H9 (cell line): Measurements from ENCODE around the gene SCRN1. TPM values are rescaled to one million over a fixed set of nuclear protein-coding genes. Genes with fewer than 3 reads are reported as not detected.

ENCODE experiments used
- DNase-seq: peaks from one replicate; pipeline ENCODE4 v3.0.0-alpha.2; 2017
- H2AFZ ChIP-seq: one replicate; pipeline ENCODE4 v1.6.1; 2013; ENCODE audit warnings: mild to moderate bottlenecking, low read length, control low read depth, moderate library complexity
- H2AK5ac ChIP-seq: 2 replicates; pipeline ENCODE4 v1.6.1; 2013; ENCODE audit warnings: low read length, control low read depth, mixed read lengths; ENCODE audit not compliant: insufficient read length
- H2BK120ac ChIP-seq: one replicate; pipeline ENCODE4 v1.6.1; 2013; ENCODE audit warnings: low read depth, mild to moderate bottlenecking, low read length, control low read depth, inconsistent platforms; ENCODE audit not compliant: poor library complexity, severe bottlenecking
- H2BK12ac ChIP-seq: 2 replicates; pipeline ENCODE4 v1.6.1; 2013; ENCODE audit warnings: low read length, control low read depth, mixed read lengths, low read depth; ENCODE audit not compliant: insufficient read length
- H2BK15ac ChIP-seq: 2 replicates; pipeline ENCODE4 v1.6.1; 2013; ENCODE audit warnings: low read depth, low read length, control low read depth
- H2BK20ac ChIP-seq: one replicate; pipeline ENCODE4 v1.6.1; 2013; ENCODE audit warnings: low read depth, mild to moderate bottlenecking, low read length, control low read depth, inconsistent platforms; ENCODE audit not compliant: poor library complexity, severe bottlenecking
- H2BK5ac ChIP-seq: 2 replicates; pipeline ENCODE4 v1.6.1; 2013; ENCODE audit warnings: low read length, control low read depth, mixed read lengths; ENCODE audit not compliant: insufficient read length
- H3K14ac ChIP-seq: 2 replicates; pipeline ENCODE4 v1.6.1; 2013; ENCODE audit warnings: low read length, control low read depth; ENCODE audit not compliant: insufficient read depth
- H3K18ac ChIP-seq: 2 replicates; pipeline ENCODE4 v1.6.1; 2013; ENCODE audit warnings: low read depth, mild to moderate bottlenecking, mixed read lengths, low read length, control low read depth; ENCODE audit not compliant: insufficient read length
- H3K23ac ChIP-seq: 2 replicates; pipeline ENCODE4 v1.6.1; 2013; ENCODE audit warnings: low read length, control low read depth, mixed read lengths, low read depth; ENCODE audit not compliant: insufficient read length
- H3K23me2 ChIP-seq: 2 replicates; pipeline ENCODE4 v1.6.1; 2013; ENCODE audit warnings: low read depth, mild to moderate bottlenecking, mixed read lengths, low read length, control low read depth; ENCODE audit not compliant: insufficient read length, poor library complexity, severe bottlenecking
- H3K27ac ChIP-seq: 2 replicates; pipeline ENCODE4 v1.5.1; 2013; ENCODE audit warnings: low read length, control low read depth, mixed read lengths, low read depth; ENCODE audit not compliant: insufficient read length
- H3K27me3 ChIP-seq: 2 replicates; pipeline ENCODE4 v1.6.1; 2013; ENCODE audit warnings: low read length, control low read depth, inconsistent platforms; ENCODE audit not compliant: insufficient read depth
- H3K4ac ChIP-seq: 2 replicates; pipeline ENCODE4 v1.6.1; 2013; ENCODE audit warnings: low read depth, mild to moderate bottlenecking, control low read depth, inconsistent platforms, low read length, moderate library complexity
- H3K4me1 ChIP-seq: 2 replicates; pipeline ENCODE4 v1.6.1; 2013; ENCODE audit warnings: low read length, control low read depth, inconsistent platforms; ENCODE audit not compliant: insufficient read depth
- H3K4me2 ChIP-seq: 2 replicates; pipeline ENCODE4 v1.6.1; 2013; ENCODE audit warnings: low read length, control low read depth, mixed read lengths; ENCODE audit not compliant: insufficient read length, insufficient read depth
- H3K56ac ChIP-seq: 2 replicates; pipeline ENCODE4 v1.6.1; 2013; ENCODE audit warnings: low read depth, mild to moderate bottlenecking, mixed read lengths, low read length, control low read depth; ENCODE audit not compliant: insufficient read length
- H3K79me1 ChIP-seq: 2 replicates; pipeline ENCODE4 v1.6.1; 2013; ENCODE audit warnings: low read depth, mild to moderate bottlenecking, moderate library complexity, low read length, control low read depth, inconsistent platforms; ENCODE audit not compliant: insufficient read depth, poor library complexity, severe bottlenecking
- H3K79me2 ChIP-seq: 2 replicates; pipeline ENCODE4 v1.6.1; 2013; ENCODE audit warnings: low read length, control low read depth, inconsistent platforms; ENCODE audit not compliant: insufficient read depth
- H3K9ac ChIP-seq: 2 replicates; pipeline ENCODE4 v1.6.1; 2013; ENCODE audit warnings: low read length, control low read depth, mixed read lengths; ENCODE audit not compliant: insufficient read length; ENCODE audit errors: extremely low read depth
- H3K9me3 ChIP-seq: one replicate; pipeline ENCODE4 v1.6.1; 2013; ENCODE audit warnings: low read depth, low read length, inconsistent platforms; ENCODE audit not compliant: control insufficient read depth
- H3T11ph ChIP-seq: one replicate; pipeline ENCODE4 v1.6.1; 2013; ENCODE audit warnings: mild to moderate bottlenecking, low read length, control low read depth, inconsistent platforms
- H4K20me1 ChIP-seq: one replicate; pipeline ENCODE4 v1.6.1; 2013; ENCODE audit not compliant: control insufficient read depth, insufficient read length, insufficient read depth
- H4K5ac ChIP-seq: 2 replicates; pipeline ENCODE4 v1.6.1; 2013; ENCODE audit warnings: low read depth, mild to moderate bottlenecking, mixed read lengths, low read length, control low read depth; ENCODE audit not compliant: insufficient read length
- H4K8ac ChIP-seq: replicated peaks from 2 replicates; pipeline ENCODE4 v1.6.1; 2013; ENCODE audit warnings: low read length, control low read depth, mixed read lengths, low read depth; ENCODE audit not compliant: insufficient read length
- H4K91ac ChIP-seq: 2 replicates; pipeline ENCODE4 v1.6.1; 2013; ENCODE audit warnings: low read depth, mild to moderate bottlenecking, moderate library complexity, mixed read lengths, low read length, control low read depth; ENCODE audit not compliant: insufficient read length
- H3K27ac Mint-ChIP-seq, 3 experiments: 2 replicates in 2 of 3; 3 replicates in 1 of 3; pipeline ENCODE4 v1.8.0; 2020 to 2021; ENCODE audit warnings: mixed read lengths in 3 of 3, mild to moderate bottlenecking in 1 of 3, moderate library complexity in 1 of 3
- H3K27me3 Mint-ChIP-seq: 2 replicates; pipeline ENCODE4 v1.8.0; 2021; ENCODE audit warnings: low read depth, mild to moderate bottlenecking, moderate library complexity, mixed read lengths
- H3K36me3 Mint-ChIP-seq, 3 experiments: 2 replicates in 2 of 3; 3 replicates in 1 of 3; pipeline ENCODE4 v1.8.0; 2020 to 2021; ENCODE audit warnings: low read depth in 3 of 3, mixed read lengths in 3 of 3; ENCODE audit not compliant: insufficient read depth in 1 of 3
- H3K4me1 Mint-ChIP-seq, 2 experiments: 2 replicates each; pipeline ENCODE4 v1.8.0; 2020; ENCODE audit warnings: mixed read lengths in 2 of 2
- H3K4me3 Mint-ChIP-seq, 2 experiments: 2 replicates in 1 of 2; 3 replicates in 1 of 2; pipeline ENCODE4 v1.8.0; 2020 to 2021; ENCODE audit warnings: mild to moderate bottlenecking in 2 of 2, mixed read lengths in 2 of 2, moderate library complexity in 1 of 2
- H3K9me3 Mint-ChIP-seq, 2 experiments: 2 replicates in 1 of 2; 3 replicates in 1 of 2; pipeline ENCODE4 v1.8.0; 2020; ENCODE audit warnings: mild to moderate bottlenecking in 2 of 2, mixed read lengths in 2 of 2, moderate library complexity in 1 of 2
- CTCF ChIP-seq: fragments of 200-600 bp; sonication (generic); conservative IDR thresholded peaks from 3 replicates; pipeline ENCODE4 v1.8.0; 2021; ENCODE audit warnings: antibody characterized with exemption, mild to moderate bottlenecking
- WGBS: extraction: QIAGEN DNeasy Blood & Tissue Kit; methylation state at CpG from one replicate; pipeline ENCODE4 v1.1.7; 2013; ENCODE audit warnings: missing lambda C conversion rate, low lambda C conversion rate, mixed read lengths; ENCODE audit not compliant: insufficient read length; ENCODE audit errors: extremely low coverage; 5-methylcytosine and 5-hydroxymethylcytosine counted together
- total RNA-seq: library from RNA; stranded (reverse); gene quantifications from 2 replicates; pipeline ENCODE4 v1.2.1, GENCODE V29; 2021

Gene SCRN1
- total RNA-seq, 1 experiment from 2014 or later = 101 TPM

DNA sequence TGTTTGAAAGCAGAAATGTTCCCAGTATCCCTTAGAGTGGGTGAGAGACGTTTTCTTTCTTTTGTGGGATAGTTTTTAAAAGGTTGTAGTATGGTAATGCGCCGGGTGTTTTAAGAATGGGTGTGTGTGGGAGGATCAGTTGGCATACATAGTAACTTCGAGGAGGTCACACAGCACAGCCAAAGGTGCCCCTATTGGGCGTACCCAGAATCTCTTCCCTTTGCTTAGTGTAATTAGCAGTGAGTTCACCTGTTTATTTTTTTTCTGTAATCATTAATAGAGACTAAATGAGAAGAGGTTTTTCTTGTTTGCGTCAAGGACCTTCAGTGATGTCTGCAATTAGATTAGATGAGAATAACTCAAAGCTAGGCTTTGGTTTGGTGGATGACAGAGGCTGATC, 40.1 kb upstream of the SCRN1 start:
- Histone ChIP-seq H3T11ph (no peak overlapping the region), H3K23ac (no peak overlapping the region), H3K79me1 (peaks cover 11% of the 10 kb centered on the region), H2BK5ac (no peak overlapping the region), H4K5ac (no peak overlapping the region), H3K14ac (no peak overlapping the region), H2BK120ac (no peak overlapping the region), H4K8ac (no peak overlapping the region), H3K9me3 (no peaks in the 10 kb centered on the region), H3K23me2 (peaks cover 10% of the 10 kb centered on the region), H3K9ac (no peak overlapping the region), H3K4ac (no peak overlapping the region), H2BK20ac (no peak overlapping the region), H4K20me1 (no peaks in the 10 kb centered on the region), H3K18ac (no peak overlapping the region), H2AK5ac (no peak overlapping the region), H3K79me2 (peaks cover 23% of the 10 kb centered on the region; the same call in 1 of the 2 replicates), H4K91ac (no peak overlapping the region), H3K56ac (no peak overlapping the region), H3K27me3 (no peaks in the 10 kb centered on the region), H3K4me2 (peak overlapping the region; percentile 71), H3K27ac (no peak overlapping the region), H2BK12ac (no peak overlapping the region), H3K4me1 (peaks cover 4% of the 10 kb centered on the region; the same call in 1 of the 2 replicates), H2BK15ac (no peak overlapping the region), H2AFZ (no peak overlapping the region)
- WGBS = no CpG with 5 or more reads among the region's 6 CpGs
- Mint-ChIP-seq H3K36me3 (peaks cover 0 to 5% (median 3%) of the 10 kb centered on the region in 3 experiments; a peak in 4 of 7 replicates), H3K9me3 (no peaks in the 10 kb centered on the region), H3K27me3 (no peaks in the 10 kb centered on the region), H3K27ac (no peak overlapping the region), H3K4me1 (peaks cover 20 to 22% of the 10 kb centered on the region in 2 experiments), H3K4me3 (no peak overlapping the region)
- TF ChIP-seq CTCF = peak; percentile 33; the same call in 1 of the 3 replicates
- DNase-seq = no peak
